HepG2 (cell line): ENCODE results near the gene AANAT. TPM values are rescaled to one million over a fixed set of nuclear protein-coding genes. Genes with fewer than 3 reads are reported as not detected.

Source experiments
- GABPA ChIP-seq, 2 experiments: IDR thresholded peaks; 2 replicates each; pipeline ENCODE4 v1.6.1; 2011 to 2016; ENCODE audit warnings: low read depth in 2 of 2, low read length in 1 of 2, missing biosample characterization in 1 of 2, missing genetic modification characterization in 1 of 2
- IKZF4 ChIP-seq: sonication (generic); formaldehyde crosslinking; IDR thresholded peaks from 2 replicates; pipeline ENCODE4 v1.5.1; 2020; ENCODE audit warnings: borderline replicate concordance, mild to moderate bottlenecking, low read depth, missing genetic modification reagents; ENCODE audit errors: not compliant biosample characterization
- ISL2 ChIP-seq: sonication (generic); formaldehyde crosslinking; IDR thresholded peaks from 2 replicates; pipeline ENCODE4 v1.5.0; 2020; ENCODE audit warnings: missing genetic modification reagents
- KDM6A ChIP-seq: IDR thresholded peaks from 2 replicates; pipeline ENCODE4 v1.6.1; 2016; ENCODE audit warnings: low read depth
- NR0B2 ChIP-seq: sonication (generic); formaldehyde crosslinking; IDR thresholded peaks from 2 replicates; pipeline ENCODE4 v1.4.0; 2020; ENCODE audit warnings: mild to moderate bottlenecking, missing genetic modification reagents
- PHF8 ChIP-seq: sonication (generic); formaldehyde crosslinking; IDR thresholded peaks from 2 replicates; pipeline ENCODE4 v1.5.0; 2020; ENCODE audit warnings: missing genetic modification reagents
- RBM39 ChIP-seq: fragments of 200-400 bp; formaldehyde crosslinking; IDR thresholded peaks from one replicate; pipeline ENCODE4 v1.6.1; 2018; ENCODE audit warnings: antibody characterized with exemption, mild to moderate bottlenecking, low read depth, low read length; ENCODE audit not compliant: poor library complexity, severe bottlenecking
- REXO4 ChIP-seq: sonication (generic); formaldehyde crosslinking; IDR thresholded peaks from 2 replicates; pipeline ENCODE4 v1.8.0; 2022; ENCODE audit warnings: missing genetic modification reagents, mild to moderate bottlenecking, borderline replicate concordance
- SMAD3 ChIP-seq: sonication (generic); formaldehyde crosslinking; IDR thresholded peaks from 2 replicates; pipeline ENCODE4 v1.4.0; 2020; ENCODE audit warnings: missing genetic modification reagents
- TSC22D2 ChIP-seq: sonication (generic); formaldehyde crosslinking; IDR thresholded peaks from 2 replicates; pipeline ENCODE4 v1.5.1; 2020; ENCODE audit warnings: missing genetic modification reagents, mild to moderate bottlenecking, borderline replicate concordance
- ZBTB42 ChIP-seq: sonication (generic); formaldehyde crosslinking; IDR thresholded peaks from 2 replicates; pipeline ENCODE4 v1.5.0; 2020; ENCODE audit warnings: mild to moderate bottlenecking, missing genetic modification reagents
- ZNF329 ChIP-seq: sonication (generic); formaldehyde crosslinking; IDR thresholded peaks from 2 replicates; pipeline ENCODE4 v1.9.0; 2021; ENCODE audit warnings: low read depth, mild to moderate bottlenecking, missing genetic modification reagents
- ZNF33A ChIP-seq: sonication (generic); formaldehyde crosslinking; IDR thresholded peaks from 2 replicates; pipeline ENCODE4 v1.5.1; 2020; ENCODE audit warnings: missing genetic modification reagents, mild to moderate bottlenecking, moderate library complexity, borderline replicate concordance
- ZNF543 ChIP-seq: sonication (generic); formaldehyde crosslinking; IDR thresholded peaks from 2 replicates; pipeline ENCODE4 v1.4.0; 2020; ENCODE audit warnings: mild to moderate bottlenecking, missing genetic modification reagents
- ZNF546 ChIP-seq: sonication (generic); formaldehyde crosslinking; conservative IDR thresholded peaks from 2 replicates; pipeline ENCODE4 v1.8.1; 2023; ENCODE audit warnings: mild to moderate bottlenecking, missing genetic modification reagents
- ZNF556 ChIP-seq: sonication (generic); formaldehyde crosslinking; IDR thresholded peaks from 2 replicates; pipeline ENCODE4 v1.4.0; 2020; ENCODE audit warnings: mild to moderate bottlenecking, missing genetic modification reagents, borderline replicate concordance
- ZNF75D ChIP-seq: sonication (generic); formaldehyde crosslinking; IDR thresholded peaks from 2 replicates; pipeline ENCODE4 v1.8.1; 2023; ENCODE audit warnings: missing genetic modification reagents, mild to moderate bottlenecking, borderline replicate concordance
- ZNF891 ChIP-seq: sonication (generic); formaldehyde crosslinking; IDR thresholded peaks from 2 replicates; pipeline ENCODE4 v1.5.0; 2020; ENCODE audit warnings: mild to moderate bottlenecking, missing genetic modification reagents
- ZZZ3 ChIP-seq: sonication (generic); formaldehyde crosslinking; IDR thresholded peaks from 2 replicates; pipeline ENCODE4 v1.4.0; 2020; ENCODE audit warnings: missing genetic modification reagents, mild to moderate bottlenecking, borderline replicate concordance
- polyA plus RNA-seq, 8 experiments: library from polyadenylated mRNA; depleted of rRNA in 3 of 8; stranded (reverse) in 7 of 8; unstranded in 1 of 8; fragments of >200 nt; fragmentation: Illumina TruSeq in 4 of 8; extraction: Trizol in 4 of 8; gene quantifications; 2 replicates each; pipeline versions ENCODE4 v1.2.1 to v1.2.3, GENCODE V29; 2011 to 2016; ENCODE audit warnings: low read depth in 4 of 8, missing spikeins in 1 of 8, mixed read lengths in 1 of 8; ENCODE audit not compliant: insufficient read depth in 1 of 8
- total RNA-seq, 5 experiments: library from RNA; depleted of rRNA; stranded (reverse); fragments of >200 nt; fragmentation: Illumina TruSeq; extraction: Trizol; gene quantifications; 2 replicates each; pipeline ENCODE4 v1.2.3, GENCODE V29; 2016; ENCODE audit warnings: low read depth in 1 of 5
- TF ChIP-seq, protein P1 (sequence below): sonication (generic); formaldehyde crosslinking; IDR thresholded peaks from 2 replicates; pipeline ENCODE4 v1.8.1; 2023; ENCODE audit warnings: missing genetic modification reagents, mild to moderate bottlenecking, borderline replicate concordance
- TF ChIP-seq, protein P2 (sequence below): sonication (generic); formaldehyde crosslinking; IDR thresholded peaks from 2 replicates; pipeline ENCODE4 v1.4.0; 2020; ENCODE audit warnings: missing genetic modification reagents, mild to moderate bottlenecking, borderline replicate concordance
- TF ChIP-seq, protein P3 (sequence below): sonication (generic); formaldehyde crosslinking; IDR thresholded peaks from 2 replicates; pipeline ENCODE4 v1.4.0; 2020; ENCODE audit warnings: missing genetic modification reagents

AANAT gene
- total and polyA plus RNA-seq, 2 of the 13 experiments (the other 11 are each of a cell fraction or from before 2014, with no cell fraction given): 0.07 TPM; not detected in 1

DNA sequence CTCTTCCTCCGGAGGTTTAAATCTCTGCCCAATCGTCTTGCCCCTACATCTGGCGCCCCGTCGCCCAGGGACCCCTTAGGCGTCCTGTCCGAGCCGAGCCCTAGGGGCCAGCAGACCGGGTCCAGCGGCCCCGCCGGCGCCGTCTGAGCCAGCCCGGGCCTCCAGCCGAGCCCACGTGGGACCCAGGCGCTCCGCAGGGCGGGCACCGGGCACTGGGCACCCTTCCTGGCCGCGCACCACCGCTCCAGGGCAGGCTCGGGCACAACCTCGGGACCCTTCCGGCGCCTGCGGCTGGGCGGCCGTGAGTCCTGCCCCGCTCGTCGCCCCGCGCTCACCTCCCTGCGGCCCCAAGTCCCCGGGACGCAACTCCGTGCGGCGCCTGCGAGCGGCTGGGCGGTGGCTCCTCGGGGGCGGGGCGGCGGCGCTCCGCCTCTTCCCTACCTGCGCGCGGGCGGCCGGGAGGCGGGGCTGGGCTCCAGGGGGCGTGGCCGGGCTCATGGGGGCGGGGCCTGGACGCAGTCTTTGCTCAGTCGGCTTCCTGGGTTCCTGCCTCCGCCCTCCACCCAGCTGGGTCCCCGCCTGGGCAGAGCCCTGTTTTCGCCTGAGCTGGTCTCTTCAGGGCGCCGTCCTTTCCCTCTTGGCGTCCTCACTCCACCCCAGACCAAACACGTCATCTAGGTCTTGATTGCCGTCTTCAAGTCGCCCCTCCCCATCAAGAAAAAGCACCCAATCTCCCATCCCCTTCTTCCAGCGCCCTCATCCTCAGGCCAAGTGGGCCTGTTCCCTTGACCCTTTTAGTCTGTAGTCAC is 33.8 kb downstream of the AANAT start, which contains the start of gene RHBDF2 (continued):
- TF ChIP-seq ZNF75D (no peak), ZNF891 (peak; percentile 72; the same call in 1 of the 2 replicates), ZNF546 (CRISPR knock-in tag) (no peak), ZNF556 (peak; percentile 69), SMAD3 (CRISPR knock-in tag) (no peak), KDM6A (CRISPR knock-in tag) (no peak), ZNF33A (CRISPR knock-in tag) (no peak), ISL2 (CRISPR knock-in tag) (0 out of 2 replicates have a peak, but pooled peaks have one; percentile 8), RBM39 (peak; percentile 23), IKZF4 (CRISPR knock-in tag) (peak; percentile 92), ZNF543 (0 out of 2 replicates have a peak, but pooled peaks have one; percentile 51), ZZZ3 (CRISPR knock-in tag) (0 out of 2 replicates have a peak, but pooled peaks have one; percentile 2), TSC22D2 (no peak; the same call in 1 of the 2 replicates), REXO4 (CRISPR knock-in tag) (no peak), NR0B2 (CRISPR knock-in tag) (no peak; the same call in 1 of the 2 replicates), PHF8 (CRISPR knock-in tag) (peak; percentile 74), ZNF329 (CRISPR knock-in tag) (peak; percentile 89; the same call in 1 of the 2 replicates), ZBTB42 (CRISPR knock-in tag) (no peak), GABPA (IDR thresholded peaks at IDR 0.05; ENCODE audit: low read depth, low read length) (no peak), GABPA (CRISPR knock-in tag; IDR thresholded peaks at IDR 0.05; ENCODE audit: low read depth) (no peak)
- TF ChIP-seq, protein P1, sequence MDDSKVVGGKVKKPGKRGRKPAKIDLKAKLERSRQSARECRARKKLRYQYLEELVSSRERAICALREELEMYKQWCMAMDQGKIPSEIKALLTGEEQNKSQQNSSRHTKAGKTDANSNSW: 0 out of 2 replicates have a peak, but pooled peaks have one; percentile 14
- TF ChIP-seq, protein P2, sequence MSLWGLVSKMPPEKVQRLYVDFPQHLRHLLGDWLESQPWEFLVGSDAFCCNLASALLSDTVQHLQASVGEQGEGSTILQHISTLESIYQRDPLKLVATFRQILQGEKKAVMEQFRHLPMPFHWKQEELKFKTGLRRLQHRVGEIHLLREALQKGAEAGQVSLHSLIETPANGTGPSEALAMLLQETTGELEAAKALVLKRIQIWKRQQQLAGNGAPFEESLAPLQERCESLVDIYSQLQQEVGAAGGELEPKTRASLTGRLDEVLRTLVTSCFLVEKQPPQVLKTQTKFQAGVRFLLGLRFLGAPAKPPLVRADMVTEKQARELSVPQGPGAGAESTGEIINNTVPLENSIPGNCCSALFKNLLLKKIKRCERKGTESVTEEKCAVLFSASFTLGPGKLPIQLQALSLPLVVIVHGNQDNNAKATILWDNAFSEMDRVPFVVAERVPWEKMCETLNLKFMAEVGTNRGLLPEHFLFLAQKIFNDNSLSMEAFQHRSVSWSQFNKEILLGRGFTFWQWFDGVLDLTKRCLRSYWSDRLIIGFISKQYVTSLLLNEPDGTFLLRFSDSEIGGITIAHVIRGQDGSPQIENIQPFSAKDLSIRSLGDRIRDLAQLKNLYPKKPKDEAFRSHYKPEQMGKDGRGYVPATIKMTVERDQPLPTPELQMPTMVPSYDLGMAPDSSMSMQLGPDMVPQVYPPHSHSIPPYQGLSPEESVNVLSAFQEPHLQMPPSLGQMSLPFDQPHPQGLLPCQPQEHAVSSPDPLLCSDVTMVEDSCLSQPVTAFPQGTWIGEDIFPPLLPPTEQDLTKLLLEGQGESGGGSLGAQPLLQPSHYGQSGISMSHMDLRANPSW (CRISPR knock-in tag): peak; percentile 43; the same call in 1 of the 2 replicates
- TF ChIP-seq, protein P3, sequence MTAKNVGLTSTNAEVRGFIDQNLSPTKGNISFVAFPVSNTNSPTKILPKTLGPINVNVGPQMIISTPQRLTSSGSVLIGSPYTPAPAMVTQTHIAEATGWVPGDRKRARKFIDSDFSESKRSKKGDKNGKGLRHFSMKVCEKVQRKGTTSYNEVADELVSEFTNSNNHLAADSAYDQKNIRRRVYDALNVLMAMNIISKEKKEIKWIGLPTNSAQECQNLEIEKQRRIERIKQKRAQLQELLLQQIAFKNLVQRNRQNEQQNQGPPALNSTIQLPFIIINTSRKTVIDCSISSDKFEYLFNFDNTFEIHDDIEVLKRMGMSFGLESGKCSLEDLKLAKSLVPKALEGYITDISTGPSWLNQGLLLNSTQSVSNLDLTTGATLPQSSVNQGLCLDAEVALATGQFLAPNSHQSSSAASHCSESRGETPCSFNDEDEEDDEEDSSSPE (CRISPR knock-in tag): peak; percentile 45; the same call in 1 of the 2 replicates
